ENCODE results near the gene RBM28. TPM values are rescaled to one million over a fixed set of nuclear protein-coding genes. Genes with fewer than 3 reads are reported as not detected.

The RBM28 gene
- total RNA-seq, 4 donors from 2014 or later: 27.5 to 70.8 (median 44.6) TPM

DNA sequence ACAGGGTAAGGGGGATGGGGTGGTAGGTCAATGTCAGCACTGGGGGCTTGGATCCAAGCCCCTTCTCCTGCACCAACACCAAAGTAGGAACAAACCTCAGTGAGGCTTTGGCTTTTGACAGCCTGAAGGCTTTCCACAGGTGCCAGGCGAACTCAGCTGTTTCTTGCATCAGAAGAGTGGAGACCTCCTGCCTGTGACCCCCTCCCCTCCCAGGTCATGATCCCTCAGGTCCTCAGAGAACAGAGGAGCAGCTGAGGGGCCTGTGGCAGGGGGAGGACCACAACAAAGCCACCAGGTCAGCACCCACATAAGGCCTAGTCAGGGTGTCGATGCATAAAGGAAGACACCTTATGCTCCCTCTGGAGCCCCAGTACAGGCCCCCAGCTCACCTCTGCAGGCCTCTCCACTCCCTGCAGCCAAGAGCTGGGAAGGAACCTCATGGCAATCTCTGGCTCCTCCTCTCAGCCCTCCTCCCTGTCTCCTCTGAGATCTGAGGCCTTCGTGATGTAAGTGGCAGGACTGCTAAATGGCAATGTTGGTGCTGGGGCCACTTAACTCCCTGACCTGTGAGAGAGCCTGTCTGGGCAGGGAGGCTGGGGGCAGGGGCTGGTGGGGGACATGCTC lies 36.9 kb upstream of the RBM28 start:
- TF ChIP-seq CTCF (IDR thresholded peaks at IDR 0.05; ENCODE audit: low read depth): no peak

GRCh38 chr7:128379900-128380479 lies 36.3 kb upstream of the RBM28 start:
- no peak for TF ChIP-seq CTCF (IDR thresholded peaks at IDR 0.05; ENCODE audit: low read depth)

DNA sequence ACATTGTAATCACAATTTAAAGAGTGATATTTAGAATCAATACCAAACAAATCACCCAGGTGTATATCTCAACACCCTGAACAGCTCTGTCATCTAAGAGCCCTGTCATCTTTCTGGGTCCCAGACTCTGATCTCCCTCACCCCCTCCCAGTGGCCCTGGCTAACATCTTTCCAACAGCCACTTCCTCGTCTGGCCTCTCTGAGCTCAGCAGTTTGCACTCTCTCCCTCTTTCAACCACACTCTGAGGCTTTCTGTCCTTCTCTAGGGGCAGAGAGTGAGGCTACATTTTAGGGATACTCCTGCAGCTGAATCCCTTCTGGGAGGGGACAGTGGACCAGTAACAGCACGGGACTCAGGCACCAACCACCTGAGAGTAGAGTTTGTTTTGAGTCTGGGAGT lies 34.9 kb upstream of the RBM28 start:
- no peak for TF ChIP-seq CTCF (IDR thresholded peaks at IDR 0.05; ENCODE audit: low read depth)

- no peak for TF ChIP-seq CTCF (IDR thresholded peaks at IDR 0.05; ENCODE audit: low read depth)
Measured at GRCh38 chr7:128376077-128376476, 32.4 kb upstream of the RBM28 start.

- no peak for TF ChIP-seq CTCF (IDR thresholded peaks at IDR 0.05; ENCODE audit: low read depth)
Measured at GRCh38 chr7:128374041-128374440, 30.3 kb upstream of the RBM28 start.

- TF ChIP-seq CTCF (IDR thresholded peaks at IDR 0.05; ENCODE audit: low read depth): no peak
Measured at GRCh38 chr7:128373606-128374005, 29.9 kb upstream of the RBM28 start.

DNA sequence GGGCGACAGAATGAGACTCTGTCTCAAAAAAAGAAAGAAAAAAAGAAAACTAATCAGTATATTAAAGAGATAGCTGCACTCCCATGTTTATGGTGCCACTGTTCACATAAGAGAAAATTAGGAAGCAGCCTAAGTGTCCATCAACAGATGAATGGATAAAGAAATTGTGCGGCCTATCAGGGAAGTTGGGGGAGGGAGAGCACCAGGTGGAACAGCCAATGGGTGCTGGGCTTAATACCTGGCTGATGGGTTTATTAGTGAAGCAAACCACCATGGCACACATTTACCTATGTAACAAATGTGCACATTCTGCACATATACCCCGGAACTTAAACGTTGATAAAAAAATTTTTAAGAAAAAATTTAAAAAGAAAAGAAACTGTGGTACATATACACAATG lies 26.8 kb upstream of the RBM28 start:
- no peak for TF ChIP-seq CTCF (IDR thresholded peaks at IDR 0.05; ENCODE audit: low read depth)

Measured in subcutaneous adipose tissue (tissue), 4 donors.